DND-41 (cell line): ENCODE results near the gene RNF111.

Experiments
- EZH2 ChIP-seq: IDR thresholded peaks from 3 replicates; pipeline ENCODE4 v1.6.1; 2012; ENCODE audit warnings: borderline replicate concordance, low read depth, mild to moderate bottlenecking, moderate library complexity, low read length, inconsistent platforms; ENCODE audit not compliant: severe bottlenecking
- TF ChIP-seq, protein P1 (sequence below): IDR thresholded peaks from 2 replicates; pipeline ENCODE4 v1.5.1; 2012; ENCODE audit warnings: borderline replicate concordance, low read length, moderate library complexity, mild to moderate bottlenecking; ENCODE audit not compliant: poor library complexity, severe bottlenecking; ENCODE audit errors: extremely low read depth

DNA sequence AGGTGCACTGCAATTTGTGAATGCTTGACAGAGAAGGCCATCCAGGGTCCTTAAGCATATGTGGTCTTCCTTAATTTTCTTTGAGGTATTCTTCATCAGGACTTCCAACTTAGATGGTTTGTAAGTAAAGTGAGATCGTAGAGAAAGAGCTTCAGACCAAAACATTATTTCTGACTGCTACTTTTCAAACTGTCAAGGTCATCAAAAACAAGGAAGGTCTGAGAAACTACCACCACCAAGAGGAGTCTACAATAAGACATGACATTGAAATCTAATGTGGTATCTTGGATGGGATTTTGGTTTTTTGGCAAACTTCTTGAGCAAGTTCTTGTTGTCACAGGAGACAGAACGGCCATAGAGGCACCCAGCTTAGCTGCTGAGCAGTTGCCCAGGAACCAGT lies 20.0 kb upstream of the RNF111 start:
- TF ChIP-seq, protein P1, sequence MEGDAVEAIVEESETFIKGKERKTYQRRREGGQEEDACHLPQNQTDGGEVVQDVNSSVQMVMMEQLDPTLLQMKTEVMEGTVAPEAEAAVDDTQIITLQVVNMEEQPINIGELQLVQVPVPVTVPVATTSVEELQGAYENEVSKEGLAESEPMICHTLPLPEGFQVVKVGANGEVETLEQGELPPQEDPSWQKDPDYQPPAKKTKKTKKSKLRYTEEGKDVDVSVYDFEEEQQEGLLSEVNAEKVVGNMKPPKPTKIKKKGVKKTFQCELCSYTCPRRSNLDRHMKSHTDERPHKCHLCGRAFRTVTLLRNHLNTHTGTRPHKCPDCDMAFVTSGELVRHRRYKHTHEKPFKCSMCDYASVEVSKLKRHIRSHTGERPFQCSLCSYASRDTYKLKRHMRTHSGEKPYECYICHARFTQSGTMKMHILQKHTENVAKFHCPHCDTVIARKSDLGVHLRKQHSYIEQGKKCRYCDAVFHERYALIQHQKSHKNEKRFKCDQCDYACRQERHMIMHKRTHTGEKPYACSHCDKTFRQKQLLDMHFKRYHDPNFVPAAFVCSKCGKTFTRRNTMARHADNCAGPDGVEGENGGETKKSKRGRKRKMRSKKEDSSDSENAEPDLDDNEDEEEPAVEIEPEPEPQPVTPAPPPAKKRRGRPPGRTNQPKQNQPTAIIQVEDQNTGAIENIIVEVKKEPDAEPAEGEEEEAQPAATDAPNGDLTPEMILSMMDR = no peak
- no peak for TF ChIP-seq EZH2
